Measurements from ENCODE around the gene IGSF3. TPM values are rescaled to one million over a fixed set of nuclear protein-coding genes. Genes with fewer than 3 reads are reported as not detected.

Gene IGSF3
- total and polyA plus RNA-seq, 2 of the 8 experiments (the other 6 are each of a cell fraction or from before 2014, with no cell fraction given): 30.0 to 32.2 TPM

- TF ChIP-seq YY1 (IDR thresholded peaks at IDR 0.05; ENCODE audit: low read depth, low read length) (no peak), SIX5 (IDR thresholded peaks at IDR 0.05; ENCODE audit: low read depth, low read length) (no peak)
Measured at GRCh38 chr1:116699605-116700004, 32.1 kb upstream of the IGSF3 start (continued).

Data from H1 (cell line).